Trophoblast cell (in vitro differentiated cells and primary cell): ENCODE data around the gene RAB11FIP4.

ENCODE experiments used
- DNase-seq, 2 donors: peaks; one replicate each; pipeline ENCODE4 v3.0.0-alpha.2; 2016
- H2AFZ ChIP-seq: 2 replicates; pipeline ENCODE4 v1.6.1; 2013; ENCODE audit warnings: low read length, moderate library complexity, mild to moderate bottlenecking; ENCODE audit not compliant: insufficient read depth, poor library complexity
- H2AK5ac ChIP-seq: 2 replicates; pipeline ENCODE4 v1.6.1; 2013; ENCODE audit warnings: mild to moderate bottlenecking, low read length
- H2BK120ac ChIP-seq: 2 replicates; pipeline ENCODE4 v1.6.1; 2013; ENCODE audit warnings: low read length, mild to moderate bottlenecking, moderate library complexity; ENCODE audit not compliant: insufficient read depth, poor library complexity
- H2BK12ac ChIP-seq: 2 replicates; pipeline ENCODE4 v1.6.1; 2013; ENCODE audit warnings: mild to moderate bottlenecking, low read length, moderate library complexity
- H2BK5ac ChIP-seq: 2 replicates; pipeline ENCODE4 v1.6.1; 2013; ENCODE audit warnings: low read length, low read depth, moderate library complexity, mild to moderate bottlenecking; ENCODE audit not compliant: poor library complexity
- H3K14ac ChIP-seq: 2 replicates; pipeline ENCODE4 v1.6.1; 2013; ENCODE audit warnings: mild to moderate bottlenecking, low read length
- H3K18ac ChIP-seq: 2 replicates; pipeline ENCODE4 v1.6.1; 2013; ENCODE audit warnings: mild to moderate bottlenecking, low read length
- H3K23ac ChIP-seq: 2 replicates; pipeline ENCODE4 v1.6.1; 2013; ENCODE audit warnings: low read length
- H3K27ac ChIP-seq: 2 replicates; pipeline ENCODE4 v1.5.1; 2013; ENCODE audit warnings: low read depth, mild to moderate bottlenecking, inconsistent platforms, low read length, moderate library complexity
- H3K27me3 ChIP-seq: 2 replicates; pipeline ENCODE4 v1.6.1; 2013; ENCODE audit warnings: inconsistent platforms, mild to moderate bottlenecking, low read length, moderate library complexity; ENCODE audit not compliant: insufficient read depth
- H3K36me3 ChIP-seq, 2 experiments: 1 replicate in 1 of 2; 2 replicates in 1 of 2; pipeline ENCODE4 v1.6.1; 2013; ENCODE audit warnings: low read length in 2 of 2, mild to moderate bottlenecking in 2 of 2, moderate library complexity in 1 of 2; ENCODE audit not compliant: insufficient read depth in 2 of 2, control insufficient read depth in 1 of 2
- H3K4ac ChIP-seq: 2 replicates; pipeline ENCODE4 v1.6.1; 2013; ENCODE audit warnings: low read depth, mild to moderate bottlenecking, low read length, moderate library complexity
- H3K4me1 ChIP-seq, 2 experiments: 1 replicate in 1 of 2; 2 replicates in 1 of 2; pipeline ENCODE4 v1.6.1; 2013; ENCODE audit warnings: low read length in 2 of 2, mild to moderate bottlenecking in 2 of 2, moderate library complexity in 1 of 2; ENCODE audit not compliant: insufficient read depth in 2 of 2, control insufficient read depth in 1 of 2
- H3K4me2 ChIP-seq: 2 replicates; pipeline ENCODE4 v1.6.1; 2013; ENCODE audit warnings: inconsistent platforms, mild to moderate bottlenecking, low read length, moderate library complexity
- H3K4me3 ChIP-seq: 2 replicates; pipeline ENCODE4 v1.5.1; 2013; ENCODE audit warnings: mild to moderate bottlenecking, low read depth, low read length, inconsistent platforms
- H3K79me1 ChIP-seq: one replicate; pipeline ENCODE4 v1.6.1; 2013; ENCODE audit warnings: low read length
- H3K79me2 ChIP-seq: 2 replicates; pipeline ENCODE4 v1.6.1; 2013; ENCODE audit warnings: low read length, mild to moderate bottlenecking; ENCODE audit not compliant: control insufficient read depth, insufficient read depth, poor library complexity
- H3K9ac ChIP-seq: 2 replicates; pipeline ENCODE4 v1.6.1; 2013; ENCODE audit warnings: mild to moderate bottlenecking, low read length
- H3K9me3 ChIP-seq: 2 replicates; pipeline ENCODE4 v1.6.1; 2013; ENCODE audit warnings: low read depth, mild to moderate bottlenecking, control low read depth, inconsistent platforms, low read length; ENCODE audit not compliant: insufficient read depth
- H4K12ac ChIP-seq: 2 replicates; pipeline ENCODE4 v1.6.1; 2013; ENCODE audit warnings: low read depth, mild to moderate bottlenecking, low read length, moderate library complexity
- H4K8ac ChIP-seq: 2 replicates; pipeline ENCODE4 v1.6.1; 2013; ENCODE audit warnings: low read depth, mild to moderate bottlenecking, low read length, moderate library complexity
- H4K91ac ChIP-seq: one replicate; pipeline ENCODE4 v1.6.1; 2013; ENCODE audit warnings: low read depth, mild to moderate bottlenecking, low read length, moderate library complexity
- WGBS: extraction: QIAGEN DNeasy Blood & Tissue Kit; methylation state at CpG from one replicate; pipeline ENCODE4 v1.1.7; 2013; ENCODE audit warnings: missing lambda C conversion rate; ENCODE audit not compliant: insufficient read length, insufficient coverage; ENCODE audit errors: extremely low coverage; 5-methylcytosine and 5-hydroxymethylcytosine counted together

Gene RAB11FIP4

DNA sequence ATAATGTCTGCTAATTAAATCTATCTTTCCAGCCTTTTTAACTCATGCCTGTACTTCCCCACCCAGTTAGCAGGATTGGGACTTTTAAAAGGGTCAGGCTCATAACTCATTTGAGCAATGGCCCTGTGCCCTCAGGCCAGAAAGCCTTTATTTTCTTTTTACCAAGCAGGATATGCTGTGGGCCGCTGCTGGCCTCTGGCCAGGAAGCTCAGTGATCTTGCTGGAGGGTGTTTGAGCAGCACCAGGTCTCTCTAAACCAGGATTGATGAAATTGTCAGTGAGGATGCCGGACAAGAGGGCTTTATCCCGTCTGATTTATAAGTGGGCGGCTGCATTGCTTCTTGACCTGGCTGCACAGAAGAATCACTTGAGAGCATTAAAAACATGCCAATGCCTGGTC lies 187.8 kb downstream of the RAB11FIP4 start:
- no peak overlapping the region for H2AK5ac ChIP-seq
- H2AFZ ChIP-seq = no peak overlapping the region
- H3K23ac ChIP-seq = no peak overlapping the region
- peaks cover 4% of the 10 kb centered on the region for H3K79me1 ChIP-seq
- H4K91ac ChIP-seq = no peak overlapping the region
- H3K27me3 ChIP-seq = no peaks in the 10 kb centered on the region
- DNase-seq = peak; percentile 92 to 94
- no peak overlapping the region for H4K12ac ChIP-seq
- no peak overlapping the region for H3K9ac ChIP-seq
- H3K14ac ChIP-seq = no peak overlapping the region
- H2BK5ac ChIP-seq = no peak overlapping the region
- H3K4me2 ChIP-seq = no peak overlapping the region
- H3K4me3 ChIP-seq = no peak overlapping the region
- no peak overlapping the region for H3K27ac ChIP-seq
- no CpG with 5 or more reads among the region's 4 CpGs for WGBS
- H3K18ac ChIP-seq = no peak overlapping the region
- no peak overlapping the region for H4K8ac ChIP-seq
- no peak overlapping the region for H2BK120ac ChIP-seq
- H3K79me2 ChIP-seq = no peaks in the 10 kb centered on the region
- H2BK12ac ChIP-seq = no peak overlapping the region
- H3K4me1 ChIP-seq = peaks cover 10 to 21% of the 10 kb centered on the region in 2 experiments
- H3K9me3 ChIP-seq = peaks cover 4% of the 10 kb centered on the region
- H3K36me3 ChIP-seq = peaks cover 0 to 4% of the 10 kb centered on the region in 2 experiments
- no peak overlapping the region for H3K4ac ChIP-seq

DNA sequence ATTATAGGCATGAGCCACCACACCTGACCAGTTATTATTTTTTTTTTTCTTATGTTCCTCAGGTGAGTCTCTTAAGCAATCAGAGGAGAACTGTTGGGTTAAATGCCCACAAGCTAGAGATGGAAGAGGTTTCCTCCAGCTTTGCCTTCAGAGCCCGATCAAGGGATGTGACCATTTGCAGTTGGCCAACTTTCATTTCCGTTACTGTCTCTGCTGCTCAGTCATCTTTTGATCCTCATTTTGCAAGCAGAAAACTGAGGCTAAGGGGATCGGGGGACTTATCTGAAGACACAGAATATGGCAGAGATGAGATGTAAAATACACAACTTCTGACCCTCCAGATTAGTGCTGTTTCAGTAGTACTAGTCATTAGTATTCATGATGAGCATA lies 188.8 kb downstream of the RAB11FIP4 start:
- H4K91ac ChIP-seq = no peak overlapping the region
- no peak overlapping the region for H3K14ac ChIP-seq
- H3K4ac ChIP-seq = no peak overlapping the region
- H4K12ac ChIP-seq = no peak overlapping the region
- H3K27ac ChIP-seq = no peak overlapping the region
- H2BK5ac ChIP-seq = no peak overlapping the region
- H2BK120ac ChIP-seq = no peak overlapping the region
- H3K79me2 ChIP-seq = no peaks in the 10 kb centered on the region
- H3K23ac ChIP-seq = no peak overlapping the region
- no peak overlapping the region for H3K9ac ChIP-seq
- peaks cover 4% of the 10 kb centered on the region for H3K9me3 ChIP-seq
- H3K27me3 ChIP-seq = no peaks in the 10 kb centered on the region
- H2AK5ac ChIP-seq = no peak overlapping the region
- DNase-seq = no peak
- H4K8ac ChIP-seq = no peak overlapping the region
- peaks cover 6 to 16% of the 10 kb centered on the region in 2 experiments for H3K4me1 ChIP-seq
- no peak overlapping the region for H3K4me3 ChIP-seq
- H3K4me2 ChIP-seq = no peak overlapping the region
- H3K36me3 ChIP-seq = peaks cover 0 to 4% of the 10 kb centered on the region in 2 experiments
- no peak overlapping the region for H2BK12ac ChIP-seq
- H3K18ac ChIP-seq = no peak overlapping the region
- no CpG with 5 or more reads among the region's 3 CpGs for WGBS
- H2AFZ ChIP-seq = no peak overlapping the region
- H3K79me1 ChIP-seq = no peaks in the 10 kb centered on the region

DNA sequence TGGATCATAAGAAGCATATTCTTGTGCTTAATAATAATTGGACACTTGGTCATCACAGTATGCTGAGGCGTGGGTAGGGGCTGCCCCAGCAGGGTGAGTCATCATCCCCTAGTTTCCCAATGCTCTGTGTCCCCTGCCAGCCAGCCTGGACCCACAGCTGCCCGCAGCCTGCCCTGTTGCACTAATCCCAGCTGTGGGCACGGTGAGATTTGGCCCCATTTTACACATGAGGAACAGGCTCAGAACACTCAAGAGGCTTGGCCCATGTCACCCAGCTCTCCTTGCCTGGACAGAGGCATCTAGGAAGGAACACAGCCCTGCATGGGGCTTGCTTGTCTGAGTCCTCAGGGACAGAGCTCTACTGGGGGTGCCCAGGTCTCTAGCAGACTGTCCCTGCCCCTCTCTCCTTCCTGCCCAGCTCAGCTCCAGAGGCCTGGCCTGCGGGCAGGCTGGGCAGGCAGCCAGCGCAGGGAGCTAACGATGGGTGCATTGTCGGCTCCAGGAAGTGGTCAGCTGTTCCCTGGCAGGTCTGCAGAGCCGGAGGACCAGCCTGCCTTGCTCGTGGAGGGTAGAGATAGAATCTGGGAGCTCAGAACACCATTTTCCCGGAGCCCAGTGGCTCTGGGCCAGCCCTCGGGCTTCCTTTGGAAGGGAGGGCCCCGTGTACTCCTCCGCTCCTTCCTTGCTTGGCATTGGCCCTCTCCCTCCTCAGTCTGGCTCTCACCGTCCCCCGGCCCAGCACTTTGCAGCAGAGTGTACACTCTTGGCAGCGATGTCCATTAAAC lies 189.4 kb downstream of the RAB11FIP4 start:
- H3K36me3 ChIP-seq = peaks cover 0 to 4% of the 10 kb centered on the region in 2 experiments
- no peak overlapping the region for H3K23ac ChIP-seq
- H3K27me3 ChIP-seq = no peaks in the 10 kb centered on the region
- H4K8ac ChIP-seq = no peak overlapping the region
- no peak overlapping the region for H3K27ac ChIP-seq
- H2AK5ac ChIP-seq = no peak overlapping the region
- no peaks in the 10 kb centered on the region for H3K79me2 ChIP-seq
- WGBS = no CpG with 5 or more reads among the region's 16 CpGs
- no peak overlapping the region for H4K12ac ChIP-seq
- H3K9ac ChIP-seq = no peak overlapping the region
- no peak overlapping the region for H2BK120ac ChIP-seq
- no peak overlapping the region for H2BK5ac ChIP-seq
- H3K4me1 ChIP-seq = peaks cover 8 to 16% of the 10 kb centered on the region in 2 experiments
- H3K9me3 ChIP-seq = peaks cover 2% of the 10 kb centered on the region
- H2BK12ac ChIP-seq = no peak overlapping the region
- H3K14ac ChIP-seq = peak overlapping the region; percentile 6
- H4K91ac ChIP-seq = no peak overlapping the region
- no peak overlapping the region for H3K4me3 ChIP-seq
- no peak overlapping the region for H3K4ac ChIP-seq
- no peak overlapping the region for H3K4me2 ChIP-seq
- H3K18ac ChIP-seq = no peak overlapping the region
- H3K79me1 ChIP-seq = no peaks in the 10 kb centered on the region
- peak; percentile 90 to 92 for DNase-seq
- no peak overlapping the region for H2AFZ ChIP-seq

DNA sequence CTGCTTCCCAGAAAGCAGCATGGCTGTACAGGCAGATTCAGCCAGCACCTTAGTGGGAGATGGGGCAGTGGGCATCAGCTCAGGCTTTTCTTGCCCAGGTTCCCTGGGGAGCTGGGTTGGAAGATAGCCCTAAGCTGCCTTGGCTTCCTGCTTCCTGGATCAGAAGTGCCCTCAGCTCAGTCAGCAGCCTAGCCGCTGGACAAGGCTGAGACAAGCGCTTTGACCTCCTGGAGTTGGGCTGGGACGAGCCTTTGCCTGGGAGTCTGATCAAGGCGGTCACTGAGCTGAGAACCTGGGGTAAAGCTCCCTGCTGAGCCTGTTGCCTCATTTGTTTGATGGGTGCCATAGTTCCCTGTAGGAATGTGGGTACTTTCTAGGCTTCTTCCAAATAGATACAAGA lies 190.0 kb downstream of the RAB11FIP4 start:
- no CpG with 5 or more reads among the region's 4 CpGs for WGBS
- no peak overlapping the region for H3K27ac ChIP-seq
- H3K4ac ChIP-seq = no peak overlapping the region
- H2BK5ac ChIP-seq = no peak overlapping the region
- H3K27me3 ChIP-seq = no peaks in the 10 kb centered on the region
- H2AK5ac ChIP-seq = peak overlapping the region; percentile 49
- no peak overlapping the region for H4K8ac ChIP-seq
- peaks cover 8 to 16% of the 10 kb centered on the region in 2 experiments for H3K4me1 ChIP-seq
- H2AFZ ChIP-seq = no peak overlapping the region
- H3K14ac ChIP-seq = no peak overlapping the region
- peaks cover 0 to 4% of the 10 kb centered on the region in 2 experiments for H3K36me3 ChIP-seq
- H3K9ac ChIP-seq = no peak overlapping the region
- no peak overlapping the region for H3K23ac ChIP-seq
- H4K91ac ChIP-seq = no peak overlapping the region
- no peak overlapping the region for H2BK120ac ChIP-seq
- H3K79me2 ChIP-seq = no peaks in the 10 kb centered on the region
- H4K12ac ChIP-seq = no peak overlapping the region
- no peak overlapping the region for H3K4me3 ChIP-seq
- peaks cover 2% of the 10 kb centered on the region for H3K9me3 ChIP-seq
- peak in 1 of 2 donors; percentile 22 for DNase-seq
- no peaks in the 10 kb centered on the region for H3K79me1 ChIP-seq
- no peak overlapping the region for H3K18ac ChIP-seq
- H3K4me2 ChIP-seq = no peak overlapping the region
- no peak overlapping the region for H2BK12ac ChIP-seq
